Transverse colon (tissue), 4 donors: ENCODE results near the gene RETREG1. TPM values are rescaled to one million over a fixed set of nuclear protein-coding genes. Genes with fewer than 3 reads are reported as not detected.

Experiments used
- DNase-seq: peaks from one replicate; pipeline ENCODE4 v3.0.0-alpha.2; 2019
- H3K27ac ChIP-seq, 4 donors: fragments of 200-600 bp; sonication (generic); 2 replicates each; pipeline ENCODE4 v1.5.1; 2016 to 2018; ENCODE audit warnings: inconsistent platforms in 4 of 4
- H3K27me3 ChIP-seq: fragments of 200-600 bp; sonication (generic); 2 replicates; pipeline ENCODE4 v1.5.1; 2017; ENCODE audit warnings: inconsistent platforms
- H3K36me3 ChIP-seq, 4 donors: fragments of 200-600 bp; sonication (generic); 2 replicates each; pipeline ENCODE4 v1.5.1; 2017 to 2019; ENCODE audit warnings: inconsistent platforms in 4 of 4
- H3K4me1 ChIP-seq, 4 donors: fragments of 200-600 bp; sonication (generic); 2 replicates each; pipeline ENCODE4 v1.5.1; 2017 to 2020; ENCODE audit warnings: inconsistent platforms in 4 of 4
- H3K4me3 ChIP-seq, 4 donors: fragments of 200-600 bp; sonication (generic); 1 replicate in 1 of 4; 2 replicates in 3 of 4; pipeline versions ENCODE4 v1.5.1 to v1.6.1; 2017 to 2019; ENCODE audit warnings: inconsistent platforms in 4 of 4
- H3K9me3 ChIP-seq, 2 donors: fragments of 200-600 bp; sonication (generic); 2 replicates each; pipeline ENCODE4 v1.5.1; 2017 to 2019; ENCODE audit warnings: inconsistent platforms in 2 of 2
- EP300 ChIP-seq: sonication (generic); formaldehyde crosslinking; IDR thresholded peaks from one replicate; pipeline ENCODE4 v1.6.1; 2017; ENCODE audit warnings: antibody characterized with exemption, low read depth
- POLR2A ChIP-seq: fragments of 450-650 bp; IDR thresholded peaks from one replicate; pipeline ENCODE4 v1.6.1; 2016; ENCODE audit warnings: antibody characterized with exemption, mild to moderate bottlenecking, moderate library complexity
- POLR2AphosphoS5 ChIP-seq, 3 donors: sonication (generic); formaldehyde crosslinking; IDR thresholded peaks; one replicate each; pipeline ENCODE4 v1.6.1; 2016; ENCODE audit warnings: antibody characterized with exemption in 3 of 3
- WGBS, 2 donors: methylation state at CpG; one replicate each; pipeline ENCODE4 v1.1.5; 2018; ENCODE audit warnings: low coverage in 1 of 2; 5-methylcytosine and 5-hydroxymethylcytosine counted together
- in situ Hi-C, 4 donors: fragments of 200-750 bp; cut with MboI; loops; one replicate each; pipeline versions ENCODE4 v1.15.0 to v1.15.1; 2017; ENCODE audit warnings: low sequenced_read_pairs in 3 of 4, low pct_ligation_motif_present in 1 of 4, low pct_unique_long_range_greater_than_20kb in 1 of 4
- intact Hi-C: fragments of 100-400 bp; cut with DNase I; formaldehyde crosslinking; loops from one replicate; pipeline ENCODE4 v1.15.1; 2023; ENCODE audit warnings: low total_unique reads
- total RNA-seq, 4 donors: library from RNA; depleted of rRNA; stranded (reverse); fragments of >200 nt; gene quantifications; one replicate each; pipeline ENCODE4 v1.1.0, GENCODE V29; 2016
- TF ChIP-seq, protein P1 (sequence below), 5 experiments: fragments of 200-600 bp in 3 of 5; fragments of 450-650 bp in 2 of 5; sonication (generic) in 3 of 5; IDR thresholded peaks; 1 replicate in 2 of 5; 2 replicates in 3 of 5; pipeline ENCODE4 v1.5.1; 2016 to 2017; ENCODE audit warnings: antibody characterized with exemption in 5 of 5, inconsistent platforms in 3 of 5, mild to moderate bottlenecking in 2 of 5, moderate library complexity in 1 of 5

Gene RETREG1
- total RNA-seq, 4 donors from 2014 or later = 33.2 to 93.5 (median 66.2) TPM

- H3K27me3 ChIP-seq = no peaks in the 10 kb centered on the region
Measured at GRCh38 chr5:16597946-16598694, 18.7 kb downstream of the RETREG1 start.

GRCh38 chr5:16596581-16596940 lies 20.2 kb downstream of the RETREG1 start:
- in situ Hi-C loops = no loop called here
- no peak for DNase-seq
- intact Hi-C loops = no loop called here
- TF ChIP-seq, protein P1, sequence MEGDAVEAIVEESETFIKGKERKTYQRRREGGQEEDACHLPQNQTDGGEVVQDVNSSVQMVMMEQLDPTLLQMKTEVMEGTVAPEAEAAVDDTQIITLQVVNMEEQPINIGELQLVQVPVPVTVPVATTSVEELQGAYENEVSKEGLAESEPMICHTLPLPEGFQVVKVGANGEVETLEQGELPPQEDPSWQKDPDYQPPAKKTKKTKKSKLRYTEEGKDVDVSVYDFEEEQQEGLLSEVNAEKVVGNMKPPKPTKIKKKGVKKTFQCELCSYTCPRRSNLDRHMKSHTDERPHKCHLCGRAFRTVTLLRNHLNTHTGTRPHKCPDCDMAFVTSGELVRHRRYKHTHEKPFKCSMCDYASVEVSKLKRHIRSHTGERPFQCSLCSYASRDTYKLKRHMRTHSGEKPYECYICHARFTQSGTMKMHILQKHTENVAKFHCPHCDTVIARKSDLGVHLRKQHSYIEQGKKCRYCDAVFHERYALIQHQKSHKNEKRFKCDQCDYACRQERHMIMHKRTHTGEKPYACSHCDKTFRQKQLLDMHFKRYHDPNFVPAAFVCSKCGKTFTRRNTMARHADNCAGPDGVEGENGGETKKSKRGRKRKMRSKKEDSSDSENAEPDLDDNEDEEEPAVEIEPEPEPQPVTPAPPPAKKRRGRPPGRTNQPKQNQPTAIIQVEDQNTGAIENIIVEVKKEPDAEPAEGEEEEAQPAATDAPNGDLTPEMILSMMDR (IDR thresholded peaks at IDR 0.05) = no peak
- TF ChIP-seq POLR2AphosphoS5 (IDR thresholded peaks at IDR 0.05) (no peak), EP300 (no peak), POLR2A (no peak)
- no peak overlapping the region for H3K27ac ChIP-seq
- H3K4me3 ChIP-seq = no peak overlapping the region
- no peaks in the 10 kb centered on the region for H3K4me1 ChIP-seq
- H3K9me3 ChIP-seq = no peaks in the 10 kb centered on the region
- H3K27me3 ChIP-seq = no peaks in the 10 kb centered on the region
- WGBS, 2 donors = 86 to 100% methylated on average over 1 to 5 of the region's 5 CpGs
- no peaks in the 10 kb centered on the region for H3K36me3 ChIP-seq

More at GRCh38 chr5:16597946-16598694, 18.7 kb downstream of the RETREG1 start:
- TF ChIP-seq EP300 (no peak), POLR2A (no peak), POLR2AphosphoS5 (IDR thresholded peaks at IDR 0.05) (no peak)
- TF ChIP-seq, protein P1 (IDR thresholded peaks at IDR 0.05) = no peak
- intact Hi-C loops = no loop called here
- Histone ChIP-seq H3K4me1 (no peaks in the 10 kb centered on the region), H3K9me3 (no peaks in the 10 kb centered on the region), H3K4me3 (no peak overlapping the region), H3K27ac (no peak overlapping the region), H3K36me3 (no peaks in the 10 kb centered on the region)
- in situ Hi-C loops = no loop called here
- 74 to 84% methylated on average over 5 to 10 of the region's 10 CpGs for WGBS, 2 donors
- no peak for DNase-seq

DNA sequence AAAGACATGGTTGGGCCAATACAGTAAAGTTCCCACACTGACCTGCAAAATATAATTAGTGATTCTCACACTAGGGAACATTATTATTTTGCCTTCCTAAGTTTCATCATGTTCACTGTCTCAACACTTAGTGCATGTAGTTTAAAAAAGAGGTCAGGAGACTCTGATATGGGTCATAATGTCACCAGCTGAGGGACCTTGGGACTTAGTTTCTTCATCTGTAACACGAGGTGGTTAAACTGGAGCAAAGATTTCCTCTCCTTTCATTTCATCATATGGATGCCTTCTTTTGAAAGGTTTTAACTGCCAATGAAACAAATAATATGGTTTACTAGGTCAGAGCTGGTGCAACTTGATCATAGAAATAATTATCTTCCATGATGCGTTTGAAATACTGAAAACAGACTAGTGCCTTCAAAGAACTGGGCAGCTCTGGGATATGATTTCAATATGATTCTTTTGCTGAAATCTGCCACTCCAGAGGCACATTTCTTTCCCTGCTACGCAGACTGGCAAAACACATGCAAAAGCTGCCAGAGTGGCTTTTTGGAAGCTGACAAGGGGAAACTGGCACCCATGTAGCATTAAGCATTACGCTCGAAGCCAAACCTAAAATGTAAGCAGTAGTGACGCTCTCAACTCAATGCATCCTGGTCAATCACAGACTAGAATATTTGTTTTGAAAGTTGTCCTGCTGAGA lies 20.8 kb downstream of the RETREG1 start:
- H3K36me3 ChIP-seq = no peaks in the 10 kb centered on the region
- in situ Hi-C loops = no loop called here
- intact Hi-C loops = no loop called here
- WGBS, 2 donors = 84% methylated on average over 3 to 6 of the region's 6 CpGs
- TF ChIP-seq POLR2A (no peak), POLR2AphosphoS5 (IDR thresholded peaks at IDR 0.05) (no peak), EP300 (no peak)
- TF ChIP-seq, protein P1 (IDR thresholded peaks at IDR 0.05) = no peak
- no peaks in the 10 kb centered on the region for H3K9me3 ChIP-seq
- H3K4me1 ChIP-seq = no peaks in the 10 kb centered on the region
- H3K27ac ChIP-seq = no peak overlapping the region
- H3K4me3 ChIP-seq = no peak overlapping the region
- no peak for DNase-seq
- H3K27me3 ChIP-seq = no peaks in the 10 kb centered on the region

GRCh38 chr5:16593628-16594027 lies 23.2 kb downstream of the RETREG1 start:
- TF ChIP-seq, protein P1 (IDR thresholded peaks at IDR 0.05) = no peak
- no peak for TF ChIP-seq POLR2A
- no peak for TF ChIP-seq POLR2AphosphoS5 (IDR thresholded peaks at IDR 0.05)
- no peak for TF ChIP-seq EP300
- no peaks in the 10 kb centered on the region for H3K9me3 ChIP-seq
- H3K4me1 ChIP-seq = peaks cover 0 to 2% (median 0%) of the 10 kb centered on the region in 4 donors
- no peak for DNase-seq
- intact Hi-C loops (no loop called here), in situ Hi-C loops (no loop called here)
- WGBS, 2 donors = 83% methylated on average over 3 of the region's 3 CpGs; no CpG with 5 or more reads in 1 of the 2 donors
- H3K27ac ChIP-seq = no peak overlapping the region
- no peaks in the 10 kb centered on the region for H3K27me3 ChIP-seq
- no peaks in the 10 kb centered on the region for H3K36me3 ChIP-seq
- H3K4me3 ChIP-seq = no peak overlapping the region
